DMS53 treated with DMSO at 0.1 percent for 48 hours (cell line): ENCODE measurements around the gene RND1.

Experiments
- DNase-seq: peaks from one replicate; lab custom pipeline; 2025; ENCODE audit not compliant: unreplicated experiment; lab: John Stamatoyannopoulos, UW

RND1 gene

DNA sequence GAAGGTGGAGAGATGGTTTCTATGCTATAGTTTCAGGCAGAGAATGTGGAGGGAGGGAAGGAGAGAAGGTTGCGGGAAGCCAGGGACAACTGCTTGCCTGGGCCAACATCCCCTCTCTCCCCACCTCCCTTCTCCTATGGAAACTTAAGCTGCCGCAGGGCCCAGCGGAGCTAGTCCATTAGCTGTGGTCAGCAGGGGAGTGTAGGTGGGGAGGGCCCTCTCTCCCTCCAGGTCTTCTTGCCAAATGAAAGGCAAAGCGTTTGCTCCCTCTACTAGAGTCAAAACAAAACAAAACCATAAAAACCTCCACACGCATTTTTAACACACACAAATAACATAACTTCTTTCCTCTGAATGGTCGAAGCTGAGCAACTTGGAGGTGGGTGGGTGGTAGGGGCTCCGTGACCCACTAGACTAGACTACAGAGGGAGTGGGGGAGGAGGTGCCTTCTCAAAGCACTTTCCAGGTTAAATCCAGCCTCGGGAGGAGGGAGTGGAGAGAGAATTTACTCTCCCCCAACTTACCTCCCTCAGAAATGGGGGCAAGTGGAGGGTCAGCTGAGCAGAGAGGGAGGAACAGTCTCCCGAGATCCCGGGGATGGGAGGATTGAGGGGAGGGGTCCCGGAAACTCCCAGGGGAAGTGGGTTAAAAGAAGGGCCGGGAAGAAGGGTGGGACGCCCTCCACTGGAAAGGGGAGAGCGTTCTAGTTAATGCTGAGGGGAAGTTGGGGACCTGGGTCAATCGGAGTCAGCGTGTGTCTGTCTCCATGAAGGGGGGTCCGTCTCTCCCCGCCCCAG is 52.0 kb downstream of the RND1 start:
- DNase-seq, result no peak

DNA sequence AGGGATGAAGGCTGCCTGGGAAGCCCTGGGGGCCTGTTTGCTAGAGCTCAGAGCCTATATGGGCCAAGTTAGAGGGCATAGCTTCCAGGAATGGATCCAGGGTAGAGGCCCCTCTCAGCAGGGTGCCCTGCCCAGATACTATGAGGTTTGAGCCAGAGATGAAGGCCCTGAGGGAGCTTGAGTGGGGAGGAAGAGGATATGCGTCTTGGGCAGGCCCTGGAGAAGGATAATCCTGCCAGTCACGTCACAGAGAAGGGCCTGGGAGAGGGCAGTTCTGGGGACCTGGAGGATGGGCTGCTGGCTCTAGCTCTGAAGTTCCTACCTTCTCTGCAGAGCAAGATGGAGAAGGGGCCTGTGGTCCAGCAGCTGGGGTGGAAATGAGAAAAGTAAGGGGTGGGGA is 53.3 kb downstream of the RND1 start:
- DNase-seq, result no peak

DNA sequence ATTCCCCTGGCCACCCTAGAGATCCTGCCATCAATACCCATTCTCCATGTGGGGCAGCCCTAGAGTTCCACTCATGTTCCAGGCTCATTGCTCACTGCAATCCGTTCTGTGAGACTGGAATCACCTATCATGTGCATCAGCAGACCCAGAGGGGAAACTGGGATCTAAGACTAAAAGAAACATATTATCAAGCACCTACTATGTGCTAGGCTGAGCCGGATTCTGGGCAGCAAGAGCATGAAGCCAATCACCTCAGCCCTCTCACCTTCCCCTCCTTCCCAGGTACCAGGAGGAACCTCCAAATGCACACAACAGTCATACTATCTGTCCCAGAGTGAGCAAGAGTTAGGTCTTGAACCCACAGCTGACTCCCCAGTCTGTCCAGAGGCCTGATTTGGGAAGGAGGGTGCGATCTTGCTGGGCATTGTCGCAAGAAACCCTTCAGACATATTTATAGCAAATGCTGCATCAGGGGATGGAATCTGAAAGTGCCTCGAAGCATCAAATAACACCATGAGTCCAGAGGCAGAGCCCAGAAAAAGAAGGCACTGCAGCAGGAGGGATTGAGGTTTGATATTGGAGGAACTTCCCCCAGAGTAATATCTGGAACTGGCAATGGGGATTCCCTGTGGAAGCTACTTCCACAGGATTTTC is 54.1 kb downstream of the RND1 start:
- no peak for DNase-seq

DNA sequence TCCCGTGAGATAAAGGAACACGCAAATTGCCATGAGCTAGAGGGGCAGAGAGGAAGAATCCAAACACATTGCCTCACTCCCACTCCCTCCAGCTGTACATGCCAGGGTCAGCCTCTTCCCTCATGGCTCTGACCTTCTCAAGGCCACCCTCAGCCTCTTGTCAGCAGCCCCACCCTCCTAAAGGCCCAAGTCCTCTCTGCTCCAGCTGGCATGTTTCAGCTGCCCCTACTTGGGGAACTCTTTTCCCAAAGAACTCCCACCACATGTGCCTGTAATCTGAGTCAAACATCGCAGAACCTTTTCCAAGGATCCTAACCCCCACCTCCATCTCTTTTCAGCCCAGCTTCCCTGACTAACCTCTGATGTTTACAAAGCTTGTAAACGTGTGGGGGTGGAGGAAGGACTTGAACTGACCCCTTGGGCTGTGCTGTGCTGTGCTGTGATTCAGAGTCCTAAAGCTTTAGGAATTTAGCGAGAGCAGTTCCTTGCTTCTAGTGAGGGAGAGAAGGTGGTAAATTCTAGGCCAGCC is 54.7 kb downstream of the RND1 start:
- DNase-seq, result no peak

DNA sequence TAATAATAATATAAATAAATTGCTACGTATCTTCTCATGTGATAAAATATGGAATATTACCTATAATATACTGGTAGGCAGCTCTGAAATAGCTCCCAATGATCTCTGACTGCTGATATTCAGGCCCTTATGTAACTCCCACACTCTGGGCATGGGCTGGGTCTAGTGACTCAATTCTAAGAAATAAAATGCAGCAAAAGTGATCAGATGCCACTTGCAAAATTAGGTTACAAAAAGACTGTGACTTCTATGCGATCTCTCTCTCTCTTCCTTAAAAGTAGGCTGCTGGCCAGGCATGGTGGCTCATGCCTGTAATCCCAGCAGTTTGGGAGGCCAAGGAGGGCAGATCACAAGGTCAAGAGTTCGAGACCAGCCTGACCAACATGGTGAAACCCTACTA is 57.7 kb downstream of the RND1 start:
- no peak for DNase-seq
